DMS53 (cell line): ENCODE results near the gene CERCAM.

Source experiments
- DNase-seq: peaks from one replicate; lab custom pipeline; 2025; lab: John Stamatoyannopoulos, UW

The CERCAM gene

DNA sequence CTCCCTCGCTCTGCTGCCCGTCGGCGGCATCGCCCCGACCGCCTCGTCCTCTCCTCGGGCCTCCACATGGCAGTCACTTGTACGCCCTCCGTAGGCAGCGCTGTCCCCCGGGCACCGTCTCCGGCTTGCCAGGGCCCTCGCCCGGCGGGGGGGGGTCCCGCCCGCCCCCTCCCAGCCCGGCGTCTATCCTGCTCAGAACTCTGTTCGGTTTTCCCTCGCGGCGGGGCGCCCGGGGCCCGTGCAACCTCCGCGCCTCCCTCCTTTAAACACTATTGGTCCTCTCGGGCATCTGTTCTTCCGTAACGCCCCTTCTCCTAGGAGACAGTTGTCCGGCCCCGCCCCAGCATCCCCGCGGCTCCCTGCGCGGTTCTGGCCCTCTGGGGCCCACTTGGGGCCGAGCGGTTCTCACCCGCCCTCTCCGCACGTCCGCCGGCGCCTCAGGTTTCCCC is 36.0 kb downstream of the CERCAM start:
- DNase-seq = peak; percentile 86

DNA sequence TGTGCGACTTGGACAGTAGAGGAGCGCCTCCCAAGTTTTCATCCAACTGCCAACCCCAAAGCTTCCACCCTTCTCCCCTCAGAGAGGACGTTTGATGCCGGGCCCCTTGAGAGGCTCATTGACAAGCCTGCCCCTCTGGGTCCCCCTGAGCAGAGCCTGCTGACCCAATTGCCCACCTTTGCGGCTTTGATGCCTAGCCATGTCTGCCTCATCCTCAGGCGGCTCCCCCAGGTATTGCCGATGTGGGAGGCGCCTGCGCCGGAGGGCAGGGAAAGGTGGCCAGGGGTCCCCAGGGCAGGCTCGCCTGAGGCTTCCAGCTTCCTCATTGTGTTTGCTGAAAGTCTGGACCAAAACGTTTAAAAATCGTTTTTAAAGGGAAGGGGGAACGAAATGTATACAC is 36.5 kb downstream of the CERCAM start:
- no peak for DNase-seq

- DNase-seq = no peak
Measured at GRCh38 chr9:128459011-128459410, 38.4 kb downstream of the CERCAM start.

DNA sequence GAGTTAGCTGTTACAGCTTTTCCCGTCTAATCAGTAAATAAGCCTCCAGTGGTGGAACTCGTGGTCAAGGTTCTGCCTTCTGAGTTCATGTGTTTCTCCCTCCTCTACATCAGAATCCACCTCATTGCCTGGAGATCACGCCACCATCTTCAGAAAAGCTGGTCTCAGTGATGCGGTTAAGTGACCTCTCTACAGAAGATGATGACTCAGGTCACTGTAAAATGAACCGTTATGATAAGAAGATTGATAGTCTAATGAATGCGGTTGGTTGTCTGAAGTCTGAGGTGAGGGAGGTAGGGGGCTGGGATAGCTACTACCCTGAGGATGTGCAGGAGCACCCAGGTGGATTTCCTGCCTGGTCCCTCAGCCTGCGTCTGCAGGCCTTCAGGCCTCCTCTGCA is 48.4 kb downstream of the CERCAM start:
- no peak for DNase-seq

- no peak for DNase-seq
Measured at GRCh38 chr9:128470560-128470959, 49.9 kb downstream of the CERCAM start.

- DNase-seq = no peak
Measured at GRCh38 chr9:128473104-128473503, 52.4 kb downstream of the CERCAM start.

- no peak for DNase-seq
Measured at GRCh38 chr9:128475867-128476266, 55.2 kb downstream of the CERCAM start.

DNA sequence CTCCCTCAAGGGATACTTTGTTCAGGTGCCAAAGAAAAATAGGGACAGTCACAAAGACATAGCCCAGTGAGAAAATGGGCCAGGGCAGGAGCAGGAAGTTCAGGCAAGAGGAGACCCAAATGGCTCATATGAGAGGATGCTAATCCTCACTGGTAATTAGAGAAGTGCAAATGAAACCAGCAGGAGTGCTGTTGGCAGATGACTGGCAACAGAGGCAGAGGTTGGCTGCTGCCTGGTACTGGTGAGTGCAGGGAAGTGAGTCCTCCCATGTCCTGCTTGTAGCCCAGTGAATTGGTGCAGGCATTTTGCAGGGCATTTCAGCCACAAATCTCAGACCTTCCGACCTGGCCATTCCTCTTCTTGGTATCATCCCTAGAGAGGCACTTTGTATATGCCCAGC is 58.6 kb downstream of the CERCAM start:
- DNase-seq = no peak

DNA sequence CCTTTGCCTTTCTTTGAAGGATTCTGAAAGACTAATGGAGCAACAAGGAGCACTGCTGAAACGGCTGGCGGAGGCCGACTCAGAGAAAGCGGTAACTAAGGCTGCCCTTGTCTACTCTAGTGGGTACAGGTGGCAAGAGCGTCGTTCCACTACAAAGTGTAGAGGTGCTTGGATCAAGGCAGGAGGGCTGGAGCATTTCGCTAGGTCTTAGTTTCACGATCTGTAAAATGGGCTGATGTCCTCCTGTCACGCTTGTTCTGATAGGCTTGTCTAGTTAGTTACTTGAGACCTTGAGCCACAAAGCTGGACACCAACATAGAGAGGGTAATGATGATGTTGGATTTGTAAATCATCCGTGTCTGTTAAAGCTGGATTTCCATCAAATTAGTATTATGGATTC is 60.9 kb downstream of the CERCAM start:
- DNase-seq = no peak

- DNase-seq = no peak
Measured at GRCh38 chr9:128482186-128482585, 61.5 kb downstream of the CERCAM start.

- no peak for DNase-seq
Measured at GRCh38 chr9:128484686-128485413, 64.2 kb downstream of the CERCAM start.

DNA sequence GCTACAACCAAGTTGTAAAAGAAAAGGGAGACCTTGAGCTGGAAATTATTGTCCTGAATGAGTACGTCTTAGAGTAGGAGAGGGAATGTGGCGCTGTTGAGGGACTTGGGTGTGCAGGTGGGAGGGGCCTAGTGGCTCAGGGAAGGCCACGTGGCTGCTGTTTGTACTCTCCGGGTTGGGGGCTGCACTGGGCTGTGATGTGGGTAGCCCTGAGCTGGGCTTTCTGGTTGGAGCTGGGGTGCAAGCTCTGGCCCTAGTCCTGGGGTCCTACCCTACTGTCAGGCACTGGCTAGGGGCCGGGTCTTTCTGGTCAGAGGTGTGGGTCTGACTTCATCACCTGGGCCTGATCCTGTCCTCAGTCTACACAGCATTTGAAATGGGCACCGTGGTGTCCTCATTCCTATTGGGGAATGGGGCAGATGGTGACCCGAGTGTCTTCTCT is 64.8 kb downstream of the CERCAM start:
- DNase-seq = no peak

DNA sequence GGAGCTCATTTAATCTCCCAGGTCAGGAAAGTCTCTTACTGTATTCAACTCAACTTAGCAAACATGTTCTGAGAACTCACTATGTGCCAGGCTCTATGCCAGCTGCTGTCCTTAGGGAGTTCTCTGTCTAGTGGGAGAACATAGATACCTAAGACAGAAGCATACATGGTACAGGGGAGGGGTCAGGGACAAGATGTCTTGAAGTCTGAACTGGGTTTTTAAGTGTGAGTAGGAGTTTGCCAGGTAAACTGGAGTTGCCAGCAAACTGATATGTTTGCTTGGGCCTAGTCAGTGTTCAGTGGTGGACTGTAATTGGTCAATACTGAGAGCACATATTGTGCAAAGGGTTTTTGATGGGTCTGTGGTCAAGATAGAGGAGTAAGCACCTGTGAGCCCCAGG is 65.5 kb downstream of the CERCAM start:
- DNase-seq = no peak
